Calu3 (cell line): ENCODE data around the gene POLD3. TPM values are rescaled to one million over a fixed set of nuclear protein-coding genes. Genes with fewer than 3 reads are reported as not detected.

Experiments
- BruUV-seq: library from RNA; stranded (reverse); fragments of 400-500 nt; replicated peaks from 2 replicates; lab custom pipeline; 2021; lab: Mats Ljungman, UMichigan
- CTCF ChIA-PET: fragments of 300-600 bp; sonication (Branson Sonifier 250); formaldehyde crosslinking; loops from one replicate; lab custom pipeline; 2022; ENCODE audit warnings: antibody characterized with exemption; lab: Charles Lee
- DNase-seq: peaks from one replicate; pipeline ENCODE4 v3.0.0; 2022
- H3K27ac Mint-ChIP-seq: one replicate; pipeline ENCODE4 v1.8.0; 2022; ENCODE audit warnings: mixed read lengths; ENCODE audit not compliant: unreplicated experiment
- H3K27me3 Mint-ChIP-seq: one replicate; pipeline ENCODE4 v1.8.0; 2022; ENCODE audit warnings: mixed read lengths; ENCODE audit not compliant: unreplicated experiment
- H3K36me3 Mint-ChIP-seq: one replicate; pipeline ENCODE4 v1.8.0; 2022; ENCODE audit warnings: mild to moderate bottlenecking, moderate library complexity, mixed read lengths; ENCODE audit not compliant: insufficient read depth, unreplicated experiment
- H3K4me1 Mint-ChIP-seq: one replicate; pipeline ENCODE4 v1.8.0; 2022; ENCODE audit warnings: mild to moderate bottlenecking, low read depth, mixed read lengths; ENCODE audit not compliant: unreplicated experiment
- H3K4me3 Mint-ChIP-seq: one replicate; pipeline ENCODE4 v1.8.0; 2022; ENCODE audit warnings: mild to moderate bottlenecking, low read depth, moderate library complexity, mixed read lengths; ENCODE audit not compliant: unreplicated experiment
- H3K9me3 Mint-ChIP-seq: one replicate; pipeline ENCODE4 v1.8.0; 2022; ENCODE audit warnings: low read depth, mixed read lengths; ENCODE audit not compliant: unreplicated experiment
- CTCF ChIP-seq: fragments of 200-600 bp; IDR thresholded peaks from one replicate; pipeline ENCODE4 v1.8.0; 2022; ENCODE audit warnings: antibody characterized with exemption; ENCODE audit not compliant: unreplicated experiment
- intact Hi-C: fragments of 100-400 bp; cut with micrococcal nuclease; formaldehyde crosslinking; loops from one replicate; pipeline ENCODE4 v1.10.0; 2022; ENCODE audit not compliant: unreplicated experiment
- total RNA-seq: library from RNA; stranded (reverse); gene quantifications from 2 replicates; pipeline ENCODE4 v1.2.3, GENCODE V29; 2022

The POLD3 gene
- total RNA-seq, 1 experiment from 2014 or later: 25.1 TPM

- intact Hi-C loops: no loop called here
- Mint-ChIP-seq H3K36me3 (peaks cover 18% of the 10 kb centered on the region), H3K27me3 (no peaks in the 10 kb centered on the region), H3K9me3 (no peaks in the 10 kb centered on the region), H3K27ac (no peak overlapping the region), H3K4me1 (peaks cover 35% of the 10 kb centered on the region), H3K4me3 (no peak overlapping the region)
- TF ChIP-seq CTCF: no peak
- no TSS peak for BruUV-seq
- DNase-seq: no peak
- CTCF ChIA-PET: interaction anchor here (0.6 to 0.7 kb wide), 3 partner anchors 9 to 66 kb away, joined by 3 to 4 read pairs (median 4); no protein-coding TSS in a partner anchor
These were observed 44.3 kb downstream of the POLD3 start for GRCh38 chr11:74636630-74637184.

GRCh38 chr11:74637700-74638099, 45.3 kb downstream of the POLD3 start:
- H3K4me1 Mint-ChIP-seq: peaks cover 25% of the 10 kb centered on the region
- peaks cover 18% of the 10 kb centered on the region for H3K36me3 Mint-ChIP-seq
- intact Hi-C loops: no loop called here
- CTCF ChIA-PET: no interaction called here
- DNase-seq: no peak
- H3K4me3 Mint-ChIP-seq: no peak overlapping the region
- H3K27me3 Mint-ChIP-seq: no peaks in the 10 kb centered on the region
- H3K27ac Mint-ChIP-seq: no peak overlapping the region
- TF ChIP-seq CTCF: no peak
- no peaks in the 10 kb centered on the region for H3K9me3 Mint-ChIP-seq
- no TSS peak for BruUV-seq

- no peak overlapping the region for H3K4me3 Mint-ChIP-seq
- BruUV-seq: no TSS peak
- CTCF ChIA-PET: no interaction called here
These were observed 46.5 kb downstream of the POLD3 start for GRCh38 chr11:74638869-74639268.

GRCh38 chr11:74639533-74639932, 47.2 kb downstream of the POLD3 start:
- no peak for TF ChIP-seq CTCF
- intact Hi-C loops: no loop called here
- H3K36me3 Mint-ChIP-seq: peaks cover 10% of the 10 kb centered on the region

More at GRCh38 chr11:74638869-74639268, 46.5 kb downstream of the POLD3 start:
- Mint-ChIP-seq H3K4me1 (peaks cover 13% of the 10 kb centered on the region), H3K27ac (no peak overlapping the region), H3K9me3 (no peaks in the 10 kb centered on the region), H3K27me3 (no peaks in the 10 kb centered on the region), H3K36me3 (peaks cover 10% of the 10 kb centered on the region)
- intact Hi-C loops: no loop called here
- DNase-seq: no peak
- TF ChIP-seq CTCF: no peak

More at GRCh38 chr11:74639533-74639932, 47.2 kb downstream of the POLD3 start:
- H3K9me3 Mint-ChIP-seq: no peaks in the 10 kb centered on the region
- DNase-seq: no peak
- no peaks in the 10 kb centered on the region for H3K27me3 Mint-ChIP-seq
- no peak overlapping the region for H3K27ac Mint-ChIP-seq
- H3K4me1 Mint-ChIP-seq: peaks cover 7% of the 10 kb centered on the region
- no peak overlapping the region for H3K4me3 Mint-ChIP-seq
- CTCF ChIA-PET: no interaction called here
- BruUV-seq: no TSS peak
